ENCODE measurements around the gene CSNK1E.

The CSNK1E gene

DNA sequence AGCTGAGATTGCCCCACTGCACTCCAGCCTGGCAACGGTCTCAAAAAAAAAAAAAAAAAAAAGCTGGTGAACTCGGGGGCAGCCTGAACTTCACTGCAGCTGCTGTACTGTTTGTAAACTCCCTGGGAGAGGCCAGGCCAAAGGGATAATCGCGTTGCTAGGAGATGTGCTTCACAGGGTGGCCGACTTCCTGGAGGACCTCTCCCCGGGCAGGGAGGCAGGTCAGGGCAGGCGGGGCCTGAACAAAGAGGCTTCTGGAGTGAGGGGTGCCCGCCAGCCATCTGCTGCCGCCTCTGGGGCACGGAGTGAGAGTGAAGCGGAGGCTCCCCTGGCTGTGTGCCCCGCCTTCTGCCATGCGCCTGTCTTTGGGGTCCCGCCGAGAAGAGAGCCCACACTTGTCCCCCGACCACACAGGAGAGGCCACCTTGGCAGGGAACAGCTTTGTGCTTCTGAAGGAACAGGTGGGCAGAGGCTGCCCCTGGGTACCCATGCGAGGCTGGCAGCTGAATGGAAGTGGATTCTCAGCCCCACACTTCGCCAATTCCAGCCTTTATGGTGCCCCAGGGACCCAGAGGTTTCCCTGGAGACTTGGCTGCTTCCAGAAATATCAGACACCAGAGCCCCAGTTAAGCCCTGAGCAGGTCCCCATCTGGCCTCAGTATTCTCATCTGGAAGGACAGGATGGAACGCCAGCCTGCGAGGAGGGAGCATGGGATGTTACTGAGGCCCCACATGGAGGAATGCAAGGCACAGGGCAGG is 74.0 kb downstream of the CSNK1E start:
- Histone ChIP-seq H3K4me3 (ENCODE audit: low read length) (no peak overlapping the region), H3K9me3 (ENCODE audit: insufficient read depth, low read depth, low read length) (no peaks in the 10 kb centered on the region), H3K9ac (ENCODE audit: low read depth, low read length) (no peak overlapping the region), H3K36me3 (ENCODE audit: insufficient read depth, low read length) (peaks cover 27% of the 10 kb centered on the region), H3K27me3 (ENCODE audit: insufficient read depth, low read length) (no peaks in the 10 kb centered on the region), H3K4me1 (ENCODE audit: insufficient read depth, low read length) (peaks cover 13% of the 10 kb centered on the region), H3K27ac (ENCODE audit: low read depth, low read length) (no peak overlapping the region)
- WGBS: 81% methylated on average over 20 of the region's 20 CpGs

DNA sequence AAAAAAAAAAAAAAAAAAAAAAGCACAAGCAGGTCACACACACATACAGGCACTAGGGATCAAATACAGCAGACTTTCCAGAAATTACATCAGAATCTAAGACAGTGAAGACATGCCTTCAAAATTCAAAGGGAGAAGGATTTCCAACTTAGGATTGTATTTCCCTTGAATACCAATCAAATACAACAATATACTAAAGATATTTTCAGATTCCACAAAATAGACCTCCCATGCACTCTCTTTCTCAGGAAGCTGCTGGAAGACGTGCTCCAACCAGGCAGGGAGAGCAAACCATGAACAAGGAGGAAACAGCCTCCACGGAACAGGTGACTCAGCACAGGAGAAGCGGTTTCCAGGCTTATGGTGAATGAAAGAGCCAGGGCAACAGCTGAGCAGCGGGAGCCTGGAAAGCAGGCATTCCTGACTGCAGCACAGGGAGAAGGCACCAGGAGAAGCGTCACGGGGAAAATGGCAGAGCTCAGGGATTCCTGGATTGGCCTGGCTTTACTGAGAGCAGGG is 76.4 kb downstream of the CSNK1E start:
- peak overlapping the region; percentile 64; the same call in 1 of the 2 replicates for H3K9ac ChIP-seq (ENCODE audit: low read depth, low read length)
- H3K4me1 ChIP-seq (ENCODE audit: insufficient read depth, low read length): peaks cover 13% of the 10 kb centered on the region
- no peaks in the 10 kb centered on the region for H3K27me3 ChIP-seq (ENCODE audit: insufficient read depth, low read length)
- H3K4me3 ChIP-seq (ENCODE audit: low read length): no peak overlapping the region
- H3K36me3 ChIP-seq (ENCODE audit: insufficient read depth, low read length): peaks cover 21% of the 10 kb centered on the region
- no peaks in the 10 kb centered on the region for H3K9me3 ChIP-seq (ENCODE audit: insufficient read depth, low read depth, low read length)
- WGBS: 14% methylated on average over 6 of the region's 6 CpGs
- H3K27ac ChIP-seq (ENCODE audit: low read depth, low read length): peak overlapping the region; percentile 89
